Measurements from ENCODE around the gene IL1R1.
"Not testable (repeated sequence)": the region's sequence is repeated elsewhere in the genome, so short reads cannot be mapped to it uniquely, and the experiment has no call there.

The IL1R1 gene

GRCh38 chr2:102102636-102102948, 40.0 kb upstream of the IL1R1 start:
- H3K4me1 ChIP-seq (ENCODE audit: control insufficient read depth, insufficient read depth, low read length); H3K27me3 ChIP-seq (ENCODE audit: control insufficient read depth, insufficient read depth, low read length, poor library complexity, severe bottlenecking); H3K4me3 ChIP-seq (ENCODE audit: insufficient read depth, low read depth, low read length); H3K9me3 ChIP-seq (ENCODE audit: control insufficient read depth, low read length); H3K36me3 ChIP-seq (ENCODE audit: control insufficient read depth, insufficient read depth, low read length); H3K27ac ChIP-seq (ENCODE audit: insufficient read depth, low read depth, low read length, poor library complexity, severe bottlenecking): not testable (repeated sequence)
- 52 to 64% methylated on average over 3 of the region's 3 CpGs for WGBS, 2 experiments

GRCh38 chr2:102103284-102103683, 39.3 kb upstream of the IL1R1 start:
- Histone ChIP-seq H3K36me3 (ENCODE audit: control insufficient read depth, insufficient read depth, low read length) (no peaks in the 10 kb centered on the region), H3K9me3 (ENCODE audit: control insufficient read depth, low read length) (no peaks in the 10 kb centered on the region)
- 93 to 97% methylated on average over 8 of the region's 8 CpGs for WGBS, 2 experiments

GRCh38 chr2:102103992-102104871, 38.3 kb upstream of the IL1R1 start:
- Histone ChIP-seq H3K27me3 (ENCODE audit: control insufficient read depth, insufficient read depth, low read length, poor library complexity, severe bottlenecking) (no peaks in the 10 kb centered on the region), H3K36me3 (ENCODE audit: control insufficient read depth, insufficient read depth, low read length) (no peaks in the 10 kb centered on the region), H3K27ac (ENCODE audit: insufficient read depth, low read depth, low read length, poor library complexity, severe bottlenecking) (no peak overlapping the region), H3K9me3 (ENCODE audit: control insufficient read depth, low read length) (no peaks in the 10 kb centered on the region), H3K4me3 (ENCODE audit: insufficient read depth, low read depth, low read length) (no peak overlapping the region), H3K4me1 (ENCODE audit: control insufficient read depth, insufficient read depth, low read length) (no peaks in the 10 kb centered on the region)
- WGBS, 2 experiments: 81 to 82% methylated on average over 15 of the region's 15 CpGs

More at GRCh38 chr2:102103284-102103683, 39.3 kb upstream of the IL1R1 start:
- Histone ChIP-seq H3K27ac (ENCODE audit: insufficient read depth, low read depth, low read length, poor library complexity, severe bottlenecking) (no peak overlapping the region), H3K4me1 (ENCODE audit: control insufficient read depth, insufficient read depth, low read length) (no peaks in the 10 kb centered on the region), H3K27me3 (ENCODE audit: control insufficient read depth, insufficient read depth, low read length, poor library complexity, severe bottlenecking) (no peaks in the 10 kb centered on the region), H3K4me3 (ENCODE audit: insufficient read depth, low read depth, low read length) (no peak overlapping the region)

GRCh38 chr2:102106133-102106556, 36.4 kb upstream of the IL1R1 start:
- no peaks in the 10 kb centered on the region for H3K27me3 ChIP-seq (ENCODE audit: control insufficient read depth, insufficient read depth, low read length, poor library complexity, severe bottlenecking)
- no peak overlapping the region for H3K27ac ChIP-seq (ENCODE audit: insufficient read depth, low read depth, low read length, poor library complexity, severe bottlenecking)
- no peaks in the 10 kb centered on the region for H3K9me3 ChIP-seq (ENCODE audit: control insufficient read depth, low read length)
- no peak overlapping the region for H3K4me3 ChIP-seq (ENCODE audit: insufficient read depth, low read depth, low read length)
- no peaks in the 10 kb centered on the region for H3K4me1 ChIP-seq (ENCODE audit: control insufficient read depth, insufficient read depth, low read length)
- no peaks in the 10 kb centered on the region for H3K36me3 ChIP-seq (ENCODE audit: control insufficient read depth, insufficient read depth, low read length)
- WGBS, 2 experiments: 90 to 91% methylated on average over 4 to 5 of the region's 5 CpGs

- 95 to 96% methylated on average over 3 to 5 of the region's 6 CpGs for WGBS, 2 experiments
- not testable (repeated sequence) for H3K4me1 ChIP-seq (ENCODE audit: control insufficient read depth, insufficient read depth, low read length); H3K27ac ChIP-seq (ENCODE audit: insufficient read depth, low read depth, low read length, poor library complexity, severe bottlenecking); H3K4me3 ChIP-seq (ENCODE audit: insufficient read depth, low read depth, low read length); H3K36me3 ChIP-seq (ENCODE audit: control insufficient read depth, insufficient read depth, low read length); H3K9me3 ChIP-seq (ENCODE audit: control insufficient read depth, low read length); H3K27me3 ChIP-seq (ENCODE audit: control insufficient read depth, insufficient read depth, low read length, poor library complexity, severe bottlenecking)
Measured at GRCh38 chr2:102106813-102107740, 35.5 kb upstream of the IL1R1 start.

- H3K27me3 ChIP-seq (ENCODE audit: control insufficient read depth, insufficient read depth, low read length, poor library complexity, severe bottlenecking): no peaks in the 10 kb centered on the region
- no peaks in the 10 kb centered on the region for H3K9me3 ChIP-seq (ENCODE audit: control insufficient read depth, low read length)
- no peak overlapping the region for H3K4me3 ChIP-seq (ENCODE audit: insufficient read depth, low read depth, low read length)
- no peaks in the 10 kb centered on the region for H3K36me3 ChIP-seq (ENCODE audit: control insufficient read depth, insufficient read depth, low read length)
- WGBS, 2 experiments: 94 to 97% methylated on average over 3 of the region's 3 CpGs
- no peak overlapping the region for H3K27ac ChIP-seq (ENCODE audit: insufficient read depth, low read depth, low read length, poor library complexity, severe bottlenecking)
- H3K4me1 ChIP-seq (ENCODE audit: control insufficient read depth, insufficient read depth, low read length): no peaks in the 10 kb centered on the region
Measured at GRCh38 chr2:102107741-102108070, 34.8 kb upstream of the IL1R1 start.

- no peaks in the 10 kb centered on the region for H3K36me3 ChIP-seq (ENCODE audit: control insufficient read depth, insufficient read depth, low read length)
- 94 to 98% methylated on average over 4 to 5 of the region's 5 CpGs for WGBS, 2 experiments
- no peak overlapping the region for H3K4me3 ChIP-seq (ENCODE audit: insufficient read depth, low read depth, low read length)
- no peak overlapping the region for H3K27ac ChIP-seq (ENCODE audit: insufficient read depth, low read depth, low read length, poor library complexity, severe bottlenecking)
- no peaks in the 10 kb centered on the region for H3K9me3 ChIP-seq (ENCODE audit: control insufficient read depth, low read length)
- H3K27me3 ChIP-seq (ENCODE audit: control insufficient read depth, insufficient read depth, low read length, poor library complexity, severe bottlenecking): no peaks in the 10 kb centered on the region
- H3K4me1 ChIP-seq (ENCODE audit: control insufficient read depth, insufficient read depth, low read length): no peaks in the 10 kb centered on the region
Measured at GRCh38 chr2:102109016-102109415, 33.5 kb upstream of the IL1R1 start.

GRCh38 chr2:102110171-102110570, 32.4 kb upstream of the IL1R1 start:
- H3K9me3 ChIP-seq (ENCODE audit: control insufficient read depth, low read length): no peaks in the 10 kb centered on the region
- no peaks in the 10 kb centered on the region for H3K36me3 ChIP-seq (ENCODE audit: control insufficient read depth, insufficient read depth, low read length)
- peaks cover 3% of the 10 kb centered on the region for H3K4me1 ChIP-seq (ENCODE audit: control insufficient read depth, insufficient read depth, low read length)
- no peak overlapping the region for H3K4me3 ChIP-seq (ENCODE audit: insufficient read depth, low read depth, low read length)
- WGBS, 2 experiments: 89 to 90% methylated on average over 5 of the region's 5 CpGs
- H3K27ac ChIP-seq (ENCODE audit: insufficient read depth, low read depth, low read length, poor library complexity, severe bottlenecking): no peak overlapping the region
- H3K27me3 ChIP-seq (ENCODE audit: control insufficient read depth, insufficient read depth, low read length, poor library complexity, severe bottlenecking): no peaks in the 10 kb centered on the region

GRCh38 chr2:102110596-102111334, 31.8 kb upstream of the IL1R1 start:
- no peaks in the 10 kb centered on the region for H3K27me3 ChIP-seq (ENCODE audit: control insufficient read depth, insufficient read depth, low read length, poor library complexity, severe bottlenecking)
- H3K4me1 ChIP-seq (ENCODE audit: control insufficient read depth, insufficient read depth, low read length): peaks cover 3% of the 10 kb centered on the region
- 95 to 96% methylated on average over 13 of the region's 13 CpGs for WGBS, 2 experiments
- H3K27ac ChIP-seq (ENCODE audit: insufficient read depth, low read depth, low read length, poor library complexity, severe bottlenecking): no peak overlapping the region
- no peaks in the 10 kb centered on the region for H3K9me3 ChIP-seq (ENCODE audit: control insufficient read depth, low read length)
- no peaks in the 10 kb centered on the region for H3K36me3 ChIP-seq (ENCODE audit: control insufficient read depth, insufficient read depth, low read length)
- H3K4me3 ChIP-seq (ENCODE audit: insufficient read depth, low read depth, low read length): no peak overlapping the region

GRCh38 chr2:102111823-102112222, 30.7 kb upstream of the IL1R1 start:
- Histone ChIP-seq H3K9me3 (ENCODE audit: control insufficient read depth, low read length) (no peaks in the 10 kb centered on the region), H3K4me1 (ENCODE audit: control insufficient read depth, insufficient read depth, low read length) (peaks cover 3% of the 10 kb centered on the region), H3K27me3 (ENCODE audit: control insufficient read depth, insufficient read depth, low read length, poor library complexity, severe bottlenecking) (no peaks in the 10 kb centered on the region), H3K4me3 (ENCODE audit: insufficient read depth, low read depth, low read length) (no peak overlapping the region), H3K36me3 (ENCODE audit: control insufficient read depth, insufficient read depth, low read length) (no peaks in the 10 kb centered on the region), H3K27ac (ENCODE audit: insufficient read depth, low read depth, low read length, poor library complexity, severe bottlenecking) (no peak overlapping the region)
- 71 to 72% methylated on average over 2 of the region's 2 CpGs for WGBS, 2 experiments

Measured in ectodermal cell (in vitro differentiated cells).